ENCODE measurements around the gene TIMP2.
A peak's percentile ranks its signal among the peaks of the same experiment; 100 is the strongest.

DNA sequence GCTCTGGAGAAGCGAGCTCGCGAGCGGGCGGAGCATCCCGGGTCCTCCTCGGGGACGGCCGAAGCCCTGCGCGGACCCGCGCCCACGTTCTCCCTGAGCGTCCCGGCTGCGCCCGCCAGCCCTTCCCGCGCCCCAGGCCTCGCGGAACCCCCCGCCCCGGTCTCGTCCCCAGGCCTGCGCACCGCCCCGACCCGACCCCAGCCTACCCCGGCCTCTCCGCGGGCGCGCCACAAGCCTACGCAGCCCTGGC, 84.7 kb downstream of the TIMP2 start:
- TF ChIP-seq, protein P1, sequence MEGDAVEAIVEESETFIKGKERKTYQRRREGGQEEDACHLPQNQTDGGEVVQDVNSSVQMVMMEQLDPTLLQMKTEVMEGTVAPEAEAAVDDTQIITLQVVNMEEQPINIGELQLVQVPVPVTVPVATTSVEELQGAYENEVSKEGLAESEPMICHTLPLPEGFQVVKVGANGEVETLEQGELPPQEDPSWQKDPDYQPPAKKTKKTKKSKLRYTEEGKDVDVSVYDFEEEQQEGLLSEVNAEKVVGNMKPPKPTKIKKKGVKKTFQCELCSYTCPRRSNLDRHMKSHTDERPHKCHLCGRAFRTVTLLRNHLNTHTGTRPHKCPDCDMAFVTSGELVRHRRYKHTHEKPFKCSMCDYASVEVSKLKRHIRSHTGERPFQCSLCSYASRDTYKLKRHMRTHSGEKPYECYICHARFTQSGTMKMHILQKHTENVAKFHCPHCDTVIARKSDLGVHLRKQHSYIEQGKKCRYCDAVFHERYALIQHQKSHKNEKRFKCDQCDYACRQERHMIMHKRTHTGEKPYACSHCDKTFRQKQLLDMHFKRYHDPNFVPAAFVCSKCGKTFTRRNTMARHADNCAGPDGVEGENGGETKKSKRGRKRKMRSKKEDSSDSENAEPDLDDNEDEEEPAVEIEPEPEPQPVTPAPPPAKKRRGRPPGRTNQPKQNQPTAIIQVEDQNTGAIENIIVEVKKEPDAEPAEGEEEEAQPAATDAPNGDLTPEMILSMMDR (conservative IDR thresholded peaks at IDR 0.05) = no peak
- TF ChIP-seq ZFX (IDR thresholded peaks at IDR 0.05) = 0 out of 2 replicates have a peak, but pooled peaks have one; percentile 40

All from C4-2B (cell line).